Measurements from ENCODE around the gene DCDC1. TPM values are rescaled to one million over a fixed set of nuclear protein-coding genes. Genes with fewer than 3 reads are reported as not detected.

Gene DCDC1
- total RNA-seq, 2 donors from 2014 or later, result 2.9 to 3.2 TPM

DNA sequence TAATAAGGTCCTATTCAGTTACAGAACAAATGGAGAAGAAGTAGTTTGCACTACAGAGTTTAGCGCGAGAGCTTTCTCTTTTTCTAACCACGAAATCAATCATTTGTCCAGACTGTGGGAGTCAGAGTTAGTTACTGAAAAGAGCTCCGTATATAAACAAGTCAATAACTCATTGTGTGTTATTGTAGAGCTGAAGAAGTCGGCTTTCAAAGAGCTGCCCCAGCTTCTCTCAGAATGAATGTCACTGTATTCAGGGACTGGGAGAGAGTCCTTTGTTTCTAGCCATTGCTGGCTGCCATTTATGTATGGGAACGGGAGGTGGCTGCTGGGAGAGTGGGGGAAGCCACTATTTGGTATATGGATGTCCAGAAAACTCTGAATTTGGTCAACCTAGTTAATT is 227.8 kb downstream of the DCDC1 start:
- no peak for DNase-seq

DNA sequence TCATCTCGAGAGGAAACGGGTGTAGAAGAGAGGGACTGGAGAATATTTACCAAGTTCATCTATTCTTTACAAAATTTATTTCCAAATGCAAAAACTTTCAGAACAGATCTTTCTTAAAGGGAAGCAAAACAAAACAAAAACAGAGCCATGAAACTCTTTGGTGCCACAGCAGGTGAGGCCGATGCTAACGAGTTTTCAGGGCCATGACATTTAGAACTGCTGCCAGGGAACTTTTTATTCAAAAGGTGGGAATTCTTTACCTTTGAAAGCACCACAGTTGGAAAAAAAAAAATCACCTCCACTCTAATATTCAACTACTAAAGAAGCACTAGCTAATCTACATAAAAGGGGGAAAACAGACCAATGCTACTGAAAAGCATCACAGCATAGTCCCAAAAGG is 230.1 kb downstream of the DCDC1 start:
- H3K27me3 ChIP-seq (ENCODE audit: control insufficient read depth, insufficient read depth, low read length, poor library complexity, severe bottlenecking), result no peaks in the 10 kb centered on the region
- H3K4me1 ChIP-seq (ENCODE audit: control insufficient read depth, insufficient read depth, low read length), result no peaks in the 10 kb centered on the region
- H3K4me3 ChIP-seq (ENCODE audit: low read length), result no peak overlapping the region
- no peak overlapping the region for H3K27ac ChIP-seq (ENCODE audit: low read depth, low read length)
- H3K9me3 ChIP-seq (ENCODE audit: control insufficient read depth, low read length), result no peaks in the 10 kb centered on the region
- no peaks in the 10 kb centered on the region for H3K36me3 ChIP-seq (ENCODE audit: control insufficient read depth, insufficient read depth, low read length)
- TF ChIP-seq, protein P1, sequence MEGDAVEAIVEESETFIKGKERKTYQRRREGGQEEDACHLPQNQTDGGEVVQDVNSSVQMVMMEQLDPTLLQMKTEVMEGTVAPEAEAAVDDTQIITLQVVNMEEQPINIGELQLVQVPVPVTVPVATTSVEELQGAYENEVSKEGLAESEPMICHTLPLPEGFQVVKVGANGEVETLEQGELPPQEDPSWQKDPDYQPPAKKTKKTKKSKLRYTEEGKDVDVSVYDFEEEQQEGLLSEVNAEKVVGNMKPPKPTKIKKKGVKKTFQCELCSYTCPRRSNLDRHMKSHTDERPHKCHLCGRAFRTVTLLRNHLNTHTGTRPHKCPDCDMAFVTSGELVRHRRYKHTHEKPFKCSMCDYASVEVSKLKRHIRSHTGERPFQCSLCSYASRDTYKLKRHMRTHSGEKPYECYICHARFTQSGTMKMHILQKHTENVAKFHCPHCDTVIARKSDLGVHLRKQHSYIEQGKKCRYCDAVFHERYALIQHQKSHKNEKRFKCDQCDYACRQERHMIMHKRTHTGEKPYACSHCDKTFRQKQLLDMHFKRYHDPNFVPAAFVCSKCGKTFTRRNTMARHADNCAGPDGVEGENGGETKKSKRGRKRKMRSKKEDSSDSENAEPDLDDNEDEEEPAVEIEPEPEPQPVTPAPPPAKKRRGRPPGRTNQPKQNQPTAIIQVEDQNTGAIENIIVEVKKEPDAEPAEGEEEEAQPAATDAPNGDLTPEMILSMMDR (conservative IDR thresholded peaks at IDR 0.05), result no peak
- Mint-ChIP-seq H3K4me3 (no peak overlapping the region), H3K27me3 (ENCODE audit: insufficient read depth) (no peaks in the 10 kb centered on the region), H3K9me3 (no peaks in the 10 kb centered on the region), H3K4me1 (peaks cover 4% of the 10 kb centered on the region), H3K36me3 (ENCODE audit: low read depth) (no peaks in the 10 kb centered on the region), H3K27ac (no peak overlapping the region)
- WGBS, 2 experiments (ENCODE audit: insufficient coverage in 1 of 2, insufficient read length in 1 of 2), result 50 to 59% methylated on average over 2 to 4 of the region's 4 CpGs
- no peak overlapping the region for H3K9ac ChIP-seq (ENCODE audit: extremely low read depth, low read length, poor library complexity, severe bottlenecking)
- no peak for DNase-seq

More for the DNA sequence above, 227.8 kb downstream of the DCDC1 start:
- Mint-ChIP-seq H3K9me3 (no peaks in the 10 kb centered on the region), H3K27me3 (ENCODE audit: insufficient read depth) (no peaks in the 10 kb centered on the region), H3K4me1 (peaks cover 4% of the 10 kb centered on the region), H3K27ac (no peak overlapping the region), H3K36me3 (ENCODE audit: low read depth) (no peaks in the 10 kb centered on the region), H3K4me3 (no peak overlapping the region)
- 81 to 87% methylated on average over 5 to 6 of the region's 6 CpGs for WGBS, 2 experiments (ENCODE audit: insufficient coverage in 1 of 2, insufficient read length in 1 of 2)
- H3K27ac ChIP-seq (ENCODE audit: low read depth, low read length), result peak overlapping the region; percentile 86
- H3K4me1 ChIP-seq (ENCODE audit: control insufficient read depth, insufficient read depth, low read length), result no peaks in the 10 kb centered on the region
- no peak overlapping the region for H3K4me3 ChIP-seq (ENCODE audit: low read length)
- H3K9ac ChIP-seq (ENCODE audit: extremely low read depth, low read length, poor library complexity, severe bottlenecking), result no peak overlapping the region
- H3K36me3 ChIP-seq (ENCODE audit: control insufficient read depth, insufficient read depth, low read length), result no peaks in the 10 kb centered on the region
- TF ChIP-seq, protein P1 (conservative IDR thresholded peaks at IDR 0.05), result no peak
- H3K27me3 ChIP-seq (ENCODE audit: control insufficient read depth, insufficient read depth, low read length, poor library complexity, severe bottlenecking), result no peaks in the 10 kb centered on the region
- no peaks in the 10 kb centered on the region for H3K9me3 ChIP-seq (ENCODE audit: control insufficient read depth, low read length)

DNA sequence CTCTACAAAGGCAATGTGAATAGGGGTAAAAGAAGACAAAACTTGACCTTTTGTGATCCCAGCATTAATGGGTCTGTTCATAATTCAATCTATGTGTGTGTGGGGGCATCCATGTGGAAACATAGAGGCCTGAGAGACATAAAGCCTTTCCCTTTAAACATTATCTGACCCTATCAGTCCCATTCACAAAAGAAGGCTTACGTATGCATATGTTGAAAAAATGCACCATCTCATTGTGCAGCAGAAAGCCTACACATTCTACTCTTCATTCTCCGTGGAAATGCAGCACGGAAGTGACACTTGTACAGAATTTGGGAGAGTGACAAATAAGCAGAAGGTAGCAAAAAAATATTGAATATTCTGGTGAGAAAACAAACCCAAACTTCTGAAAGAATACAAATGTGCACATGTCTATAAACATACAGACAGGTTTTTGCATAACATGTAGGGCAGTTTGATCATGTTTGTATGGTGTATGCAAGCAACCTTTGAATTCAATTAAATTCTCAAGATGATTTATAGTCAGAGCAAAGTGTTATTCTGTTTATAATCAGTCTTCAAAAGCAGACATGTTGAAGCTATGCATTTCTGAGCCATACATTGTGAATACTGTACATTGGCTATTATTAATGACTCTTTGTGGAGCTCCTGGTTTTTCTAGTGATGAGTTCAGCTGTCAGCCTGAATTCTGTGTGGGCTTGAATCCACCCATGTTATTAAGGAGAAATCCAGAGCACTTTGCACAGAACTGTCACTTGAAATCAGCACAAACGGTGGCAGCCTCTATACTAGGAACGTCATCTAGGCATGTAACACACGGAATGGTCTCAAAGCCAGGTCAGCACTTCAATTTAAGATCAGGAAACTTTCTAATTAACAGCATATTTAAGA is 236.8 kb downstream of the DCDC1 start:
- peaks cover under 1% of the 10 kb centered on the region for H3K4me1 ChIP-seq (ENCODE audit: control insufficient read depth, insufficient read depth, low read length)
- TF ChIP-seq, protein P1 (conservative IDR thresholded peaks at IDR 0.05), result no peak
- no peak overlapping the region for H3K9ac ChIP-seq (ENCODE audit: extremely low read depth, low read length, poor library complexity, severe bottlenecking)
- H3K36me3 Mint-ChIP-seq (ENCODE audit: low read depth), result no peaks in the 10 kb centered on the region
- no peaks in the 10 kb centered on the region for H3K4me1 Mint-ChIP-seq
- peak overlapping the region; percentile 44 for H3K27ac ChIP-seq (ENCODE audit: low read depth, low read length)
- H3K9me3 Mint-ChIP-seq, result no peaks in the 10 kb centered on the region
- DNase-seq, result no peak
- no peaks in the 10 kb centered on the region for H3K27me3 Mint-ChIP-seq (ENCODE audit: insufficient read depth)
- no peaks in the 10 kb centered on the region for H3K36me3 ChIP-seq (ENCODE audit: control insufficient read depth, insufficient read depth, low read length)
- no peak overlapping the region for H3K4me3 Mint-ChIP-seq
- H3K27me3 ChIP-seq (ENCODE audit: control insufficient read depth, insufficient read depth, low read length, poor library complexity, severe bottlenecking), result no peaks in the 10 kb centered on the region
- 87 to 89% methylated on average over 3 to 6 of the region's 6 CpGs for WGBS, 2 experiments (ENCODE audit: insufficient coverage in 1 of 2, insufficient read length in 1 of 2)
- H3K27ac Mint-ChIP-seq, result no peak overlapping the region
- no peaks in the 10 kb centered on the region for H3K9me3 ChIP-seq (ENCODE audit: control insufficient read depth, low read length)
- H3K4me3 ChIP-seq (ENCODE audit: low read length), result no peak overlapping the region

Data from endodermal cell (in vitro differentiated cells).